ENCODE data around the gene IVL.

The IVL gene

DNA sequence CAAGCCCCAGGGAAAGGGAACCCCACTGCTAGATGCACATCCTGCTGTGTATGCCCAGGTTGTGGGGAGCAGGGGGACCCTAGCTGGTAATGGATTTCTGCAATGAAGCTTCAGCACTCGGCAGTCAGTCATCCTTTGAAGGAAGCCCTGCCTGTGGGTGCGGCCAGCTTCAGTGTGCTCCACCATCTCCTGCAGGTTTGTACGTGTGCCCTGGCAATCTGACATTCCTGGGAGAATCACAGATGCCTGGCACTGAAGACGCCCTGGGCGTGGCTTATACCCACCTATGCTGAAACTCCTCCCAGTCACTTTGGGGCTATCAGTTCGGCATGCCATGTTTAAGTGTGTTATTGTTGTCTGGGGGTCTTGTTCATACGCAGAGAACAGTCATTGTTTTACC is 45.4 kb downstream of the IVL start:
- no peak for DNase-seq

DNA sequence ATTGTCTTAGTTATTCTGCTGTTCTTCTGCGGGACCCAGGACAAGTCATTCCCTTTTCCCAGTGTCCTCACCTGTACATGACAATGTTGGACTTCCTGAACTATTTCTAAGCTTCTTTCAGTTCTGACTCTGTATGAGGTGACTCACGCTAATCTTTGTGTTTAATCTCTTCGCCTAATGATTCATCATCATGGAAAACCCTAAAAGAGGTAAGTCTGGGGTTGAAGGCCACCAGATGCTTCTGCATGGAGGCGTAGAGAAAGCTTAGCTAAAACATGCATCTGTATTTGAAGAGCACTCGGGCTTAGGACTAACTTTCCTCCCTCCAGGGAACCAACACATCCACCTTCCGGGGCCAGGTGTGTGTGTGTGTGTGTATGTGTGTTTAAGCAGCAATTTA is 46.1 kb downstream of the IVL start:
- no peak for DNase-seq

DNA sequence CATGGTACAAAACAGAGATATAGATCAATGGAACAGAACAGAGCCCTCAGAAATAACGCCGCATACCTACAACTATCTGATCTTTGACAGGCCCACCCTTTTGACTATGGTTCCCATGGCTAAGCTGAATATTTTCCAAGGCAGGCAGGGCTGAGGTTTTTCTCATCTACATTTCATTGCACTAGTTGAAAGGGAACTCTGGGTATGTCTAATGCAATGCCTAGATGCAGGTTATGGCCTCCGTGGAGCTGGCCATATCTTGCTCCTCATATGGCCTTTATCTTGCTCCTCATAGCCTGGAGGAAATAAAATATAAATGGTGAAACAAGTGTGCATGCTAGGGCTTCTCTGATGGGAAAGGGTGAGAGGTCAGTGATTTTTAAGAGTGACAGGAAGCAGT is 49.2 kb downstream of the IVL start:
- DNase-seq = no peak

DNA sequence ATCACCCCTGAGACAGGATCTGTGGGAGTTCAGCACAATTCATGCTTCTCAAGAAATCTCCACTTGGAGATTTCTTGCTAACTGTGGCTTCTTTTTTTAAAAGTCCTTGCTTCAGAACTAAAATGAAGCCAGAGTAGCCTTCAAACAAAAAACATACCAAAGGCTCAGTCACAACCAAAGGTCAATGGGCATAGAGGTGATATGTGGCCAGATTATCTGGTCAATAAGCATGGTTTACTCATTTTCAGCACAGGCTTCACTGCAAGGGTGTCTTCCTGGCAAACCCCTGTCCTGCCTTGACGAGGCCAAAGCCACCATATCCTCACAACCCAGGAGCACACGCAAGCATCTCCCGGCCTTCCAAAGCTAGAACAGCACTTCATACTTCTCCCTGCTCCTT is 50.9 kb downstream of the IVL start:
- no peak for DNase-seq

DNA sequence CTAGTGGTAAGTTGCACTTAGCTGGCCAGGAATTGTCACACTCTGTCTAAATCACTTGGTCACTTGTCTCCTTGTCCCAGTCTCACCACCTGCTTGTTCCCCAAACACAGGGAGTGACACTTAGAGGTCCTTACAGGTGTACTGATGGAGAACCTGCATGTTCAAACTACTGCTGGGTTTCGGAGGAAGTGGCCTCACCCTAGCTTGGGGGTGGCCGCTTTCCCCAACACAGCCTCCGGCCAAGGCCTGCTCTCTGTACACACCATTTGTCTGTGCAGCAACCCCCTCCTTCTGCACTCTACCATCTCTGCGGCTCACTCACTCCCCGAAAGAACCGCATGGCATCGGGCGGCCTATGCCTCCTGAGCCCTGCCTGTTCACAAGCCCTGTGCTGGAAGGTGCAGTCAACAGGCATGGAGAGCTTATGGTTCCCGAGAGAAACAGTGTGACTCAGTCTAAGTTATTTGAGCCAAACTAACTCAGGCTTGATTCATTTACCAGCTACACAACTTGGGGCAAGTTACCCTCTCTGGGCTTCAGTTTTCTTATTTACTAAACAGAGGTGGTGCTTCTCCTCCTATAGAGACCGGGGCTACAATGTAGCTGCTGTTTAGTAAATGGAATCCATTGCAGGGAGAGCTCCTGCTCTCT is 51.6 kb downstream of the IVL start:
- no peak for DNase-seq

DNA sequence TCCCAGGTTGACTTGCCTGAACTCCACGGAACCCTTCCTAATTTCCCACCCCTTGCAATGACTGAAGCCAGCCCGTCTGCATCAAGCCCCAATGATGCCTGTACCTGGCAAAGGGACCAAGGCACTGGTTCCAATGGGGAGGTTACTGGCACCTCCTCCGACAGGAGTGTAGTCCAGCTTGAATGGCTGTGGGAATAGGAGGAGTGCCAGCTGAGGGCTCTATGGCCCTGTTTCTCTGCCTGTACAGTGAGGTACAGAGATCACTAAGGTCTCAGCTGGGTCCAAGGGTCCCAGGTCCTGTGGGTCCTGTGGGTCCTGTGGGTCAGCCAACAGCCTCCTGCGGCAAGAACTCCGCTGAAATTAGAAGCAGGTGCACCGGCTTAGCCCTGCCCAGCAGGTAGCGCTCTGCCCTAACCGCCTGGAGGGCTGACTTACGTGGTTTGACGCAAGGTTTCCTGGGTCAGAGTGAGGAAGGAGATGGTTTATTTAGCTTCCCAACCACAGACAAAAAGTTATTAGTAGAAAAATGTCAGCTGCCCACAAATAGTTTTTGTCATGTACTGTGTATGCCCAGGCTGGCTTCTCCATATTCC is 52.2 kb downstream of the IVL start:
- no peak for DNase-seq
